GM12872 (cell line): Measurements from ENCODE around the gene MYO1C.

Experiments used
- CTCF ChIP-seq: IDR thresholded peaks from 3 replicates; pipeline ENCODE4 v1.5.1; 2011; ENCODE audit warnings: low read depth, mild to moderate bottlenecking, low read length, moderate library complexity; ENCODE audit not compliant: insufficient read depth

MYO1C gene

GRCh38 chr17:1492249-1493206 is at the start of gene MYO1C:
TSS of gene MYO1C (minus strand) at chr17:1492686. CDS start at chr17:1492487, 199 bp downstream.
- TF ChIP-seq CTCF = no peak

GRCh38 chr17:1541367-1541904 is 49.0 kb upstream of the MYO1C start:
- TF ChIP-seq CTCF = no peak

GRCh38 chr17:1539811-1540210 is 47.3 kb upstream of the MYO1C start:
- TF ChIP-seq CTCF = no peak

- TF ChIP-seq CTCF = no peak
Measured at GRCh38 chr17:1535737-1536136, 43.3 kb upstream of the MYO1C start.

- TF ChIP-seq CTCF = no peak
Measured at GRCh38 chr17:1533661-1534325, 41.3 kb upstream of the MYO1C start.

- peak; percentile 64; the same call in 2 of the 3 replicates for TF ChIP-seq CTCF
Measured at GRCh38 chr17:1532836-1533602, 40.5 kb upstream of the MYO1C start.
